Measurements from ENCODE around the gene PAK1IP1. TPM values are rescaled to one million over a fixed set of nuclear protein-coding genes. Genes with fewer than 3 reads are reported as not detected.
A peak's percentile ranks its signal among the peaks of the same experiment; 100 is the strongest.
"Not testable (repeated sequence)": the region's sequence is repeated elsewhere in the genome, so short reads cannot be mapped to it uniquely, and the experiment has no call there.

PAK1IP1 gene, protein sequence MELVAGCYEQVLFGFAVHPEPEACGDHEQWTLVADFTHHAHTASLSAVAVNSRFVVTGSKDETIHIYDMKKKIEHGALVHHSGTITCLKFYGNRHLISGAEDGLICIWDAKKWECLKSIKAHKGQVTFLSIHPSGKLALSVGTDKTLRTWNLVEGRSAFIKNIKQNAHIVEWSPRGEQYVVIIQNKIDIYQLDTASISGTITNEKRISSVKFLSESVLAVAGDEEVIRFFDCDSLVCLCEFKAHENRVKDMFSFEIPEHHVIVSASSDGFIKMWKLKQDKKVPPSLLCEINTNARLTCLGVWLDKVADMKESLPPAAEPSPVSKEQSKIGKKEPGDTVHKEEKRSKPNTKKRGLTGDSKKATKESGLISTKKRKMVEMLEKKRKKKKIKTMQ
- total RNA-seq: 39.1 TPM in 2 replicates

GRCh38 chr6:10694302-10695085 lies at the start of gene PAK1IP1, which contains the start of gene C6orf52:
Gene PAK1IP1, plus strand, starts transcription at chr6:10694972. Its CDS starts 14 bp downstream, at chr6:10694986.
Gene C6orf52, minus strand, starts transcription at chr6:10694616. Its CDS starts 7,066 bp downstream, at chr6:10687550.
- Mint-ChIP-seq H3K4me3 (peak within 1 kb of the TSS; percentile 87), H3K27ac (peak within 1 kb of the TSS; percentile 99), H3K4me1 (peaks cover 32% of the 10 kb centered on the region), H3K27me3 (no peaks in the 10 kb centered on the region), H3K9me3 (no peaks in the 10 kb centered on the region), H3K36me3 (ENCODE audit: low read depth) (peaks cover 31% of the 10 kb centered on the region)
- intact Hi-C loops (cut with micrococcal nuclease): loop anchor here (1.0 kb wide), 6 partner anchors 9 to 184 kb away; partner anchors contain the start of genes MAK, TMEM14B and TMEM14C
- DNase-seq: peak; percentile 98

DNA sequence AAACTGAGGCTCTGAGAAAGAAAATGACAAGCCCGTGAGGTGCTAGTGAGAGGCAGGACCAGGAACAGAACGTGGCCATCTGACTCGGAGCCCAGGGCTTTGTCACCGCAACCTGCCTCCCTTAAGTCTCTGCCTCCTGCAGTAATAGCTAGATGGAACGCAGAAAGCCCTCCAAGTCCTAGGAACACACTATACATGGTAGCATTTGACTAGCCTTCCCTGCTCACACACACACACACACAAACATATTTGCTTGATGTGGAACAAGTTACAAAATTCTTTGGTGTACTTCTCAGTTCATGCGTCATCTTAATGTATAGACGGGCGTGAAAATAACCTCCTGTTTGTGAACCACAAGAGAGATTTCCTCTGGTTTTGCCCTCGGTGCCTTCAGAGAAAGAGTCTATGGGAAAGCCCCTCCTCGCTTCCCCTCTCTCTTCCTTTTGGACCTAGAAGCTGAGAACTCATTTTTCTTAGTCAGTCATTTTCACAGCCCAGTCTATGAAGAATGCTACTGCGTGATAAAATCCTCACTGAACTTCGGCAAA lies 39.2 kb upstream of the PAK1IP1 start:
- H3K4me3 Mint-ChIP-seq: peak overlapping the region; percentile 63
- H3K4me1 Mint-ChIP-seq: peaks cover 16% of the 10 kb centered on the region
- H3K27ac Mint-ChIP-seq: peak overlapping the region; percentile 46
- peaks cover 29% of the 10 kb centered on the region for H3K27me3 Mint-ChIP-seq
- intact Hi-C loops (cut with micrococcal nuclease): loop anchor here (5.0 to 10.0 kb wide), 3 partner anchors 128 to 182 kb away; partner anchors contain the start of gene MAK
- peak; percentile 83 for DNase-seq
- H3K9me3 Mint-ChIP-seq: peaks cover 8% of the 10 kb centered on the region
- no peaks in the 10 kb centered on the region for H3K36me3 Mint-ChIP-seq (ENCODE audit: low read depth)

DNA sequence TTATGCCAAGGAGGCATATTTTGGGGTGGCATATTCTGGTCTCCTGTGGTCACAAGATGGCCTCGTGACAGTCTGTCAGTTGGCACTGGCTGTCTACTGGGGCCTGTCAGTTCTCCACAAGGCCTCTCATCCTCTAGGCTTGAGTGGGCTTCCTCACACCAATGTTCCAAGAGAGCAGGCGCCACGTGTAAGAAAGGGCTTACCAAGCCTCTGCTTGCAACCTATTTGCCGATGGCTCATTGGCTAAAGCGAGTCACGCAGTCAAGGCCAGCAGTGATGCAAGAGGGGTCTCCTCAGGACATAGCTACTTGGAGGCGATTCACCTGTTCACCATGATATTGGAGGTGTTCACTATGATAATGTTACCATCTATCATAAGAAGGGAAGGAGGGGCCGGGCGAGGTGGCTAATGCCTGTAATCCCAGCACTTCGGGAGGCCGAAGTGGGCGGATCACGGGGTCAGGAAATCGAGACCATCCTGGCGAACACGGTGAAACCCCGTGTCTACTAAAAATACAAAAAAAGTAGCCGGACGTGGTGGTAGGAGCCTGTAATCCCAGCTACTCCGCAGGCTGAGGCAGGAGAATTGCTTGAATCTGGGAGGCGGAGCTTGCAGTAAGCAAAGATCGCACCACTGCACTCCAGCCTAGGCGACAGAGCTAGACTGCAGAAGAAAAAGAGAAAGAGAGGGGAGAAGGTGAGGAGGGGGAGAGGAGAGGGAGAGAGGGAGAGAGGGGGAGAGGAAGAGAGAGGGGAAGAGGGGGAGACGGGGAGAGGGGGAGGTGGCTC lies 35.7 kb upstream of the PAK1IP1 start:
- no peak overlapping the region for H3K4me3 Mint-ChIP-seq
- peaks cover 16% of the 10 kb centered on the region for H3K4me1 Mint-ChIP-seq
- H3K36me3 Mint-ChIP-seq (ENCODE audit: low read depth): no peaks in the 10 kb centered on the region
- peaks cover 15% of the 10 kb centered on the region for H3K27me3 Mint-ChIP-seq
- H3K9me3 Mint-ChIP-seq: peaks cover 5% of the 10 kb centered on the region
- DNase-seq: no peak
- H3K27ac Mint-ChIP-seq: no peak overlapping the region
- intact Hi-C loops (cut with micrococcal nuclease): loop anchor here (5.0 to 10.0 kb wide), 3 partner anchors 132 to 178 kb away; partner anchors contain the start of gene MAK

GRCh38 chr6:10659699-10660348 lies 34.9 kb upstream of the PAK1IP1 start:
- no peak overlapping the region for H3K4me3 Mint-ChIP-seq
- intact Hi-C loops (cut with micrococcal nuclease): loop anchor here (5.0 to 10.0 kb wide), 3 partner anchors 133 to 177 kb away; partner anchors contain the start of gene MAK
- DNase-seq: no peak
- H3K27ac Mint-ChIP-seq: no peak overlapping the region
- peaks cover 19% of the 10 kb centered on the region for H3K27me3 Mint-ChIP-seq
- H3K36me3 Mint-ChIP-seq (ENCODE audit: low read depth): no peaks in the 10 kb centered on the region
- peaks cover 10% of the 10 kb centered on the region for H3K9me3 Mint-ChIP-seq
- H3K4me1 Mint-ChIP-seq: peaks cover 16% of the 10 kb centered on the region

DNA sequence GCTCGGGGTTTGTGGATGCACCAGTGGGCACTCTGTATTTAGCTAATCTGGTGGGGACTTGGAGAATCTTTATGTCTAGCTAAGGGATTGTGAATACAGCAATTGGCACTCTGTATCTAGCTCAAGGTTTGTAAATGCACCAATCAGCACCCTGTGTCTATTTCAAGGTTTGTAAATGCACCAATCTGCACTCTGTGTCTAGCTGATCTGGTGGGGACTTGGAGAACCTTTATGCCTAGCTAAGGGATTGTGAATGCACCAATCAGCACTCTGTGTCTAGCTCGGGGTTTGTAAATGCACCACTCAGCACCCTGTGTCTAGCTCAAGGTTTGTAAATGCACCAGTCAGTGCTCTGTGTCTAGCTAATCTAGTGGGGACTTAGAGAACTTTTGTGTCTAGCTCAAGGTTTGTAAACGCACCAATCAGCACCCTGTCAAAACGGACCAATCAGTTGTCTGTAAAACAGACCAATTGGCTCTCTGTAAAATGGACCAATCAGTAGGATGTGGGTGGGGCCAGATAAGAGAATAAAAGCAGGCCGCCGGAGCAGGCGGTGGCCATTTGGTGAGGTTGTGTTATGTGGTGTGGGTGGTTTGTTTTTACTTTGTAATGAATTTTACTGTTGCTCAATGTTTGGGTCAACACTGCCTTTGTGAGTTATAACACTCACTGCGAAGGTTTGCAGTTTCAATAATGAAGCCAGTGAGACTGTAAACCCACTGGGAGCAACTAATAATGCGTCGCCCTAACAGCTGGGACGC lies 34.2 kb upstream of the PAK1IP1 start:
- H3K4me1 Mint-ChIP-seq; intact Hi-C loops (cut with micrococcal nuclease); H3K36me3 Mint-ChIP-seq (ENCODE audit: low read depth); H3K4me3 Mint-ChIP-seq; DNase-seq; H3K27ac Mint-ChIP-seq: not testable (repeated sequence)
- peaks cover 13% of the 10 kb centered on the region for H3K27me3 Mint-ChIP-seq
- peaks cover 10% of the 10 kb centered on the region for H3K9me3 Mint-ChIP-seq

- Mint-ChIP-seq H3K27ac (no peak overlapping the region), H3K36me3 (ENCODE audit: low read depth) (no peaks in the 10 kb centered on the region), H3K27me3 (peaks cover 25% of the 10 kb centered on the region), H3K4me1 (peaks cover 4% of the 10 kb centered on the region), H3K9me3 (peaks cover 19% of the 10 kb centered on the region), H3K4me3 (no peak overlapping the region)
- DNase-seq: no peak
- intact Hi-C loops (cut with micrococcal nuclease): no loop called here
Measured at GRCh38 chr6:10662207-10662606, 32.6 kb upstream of the PAK1IP1 start.

DNA sequence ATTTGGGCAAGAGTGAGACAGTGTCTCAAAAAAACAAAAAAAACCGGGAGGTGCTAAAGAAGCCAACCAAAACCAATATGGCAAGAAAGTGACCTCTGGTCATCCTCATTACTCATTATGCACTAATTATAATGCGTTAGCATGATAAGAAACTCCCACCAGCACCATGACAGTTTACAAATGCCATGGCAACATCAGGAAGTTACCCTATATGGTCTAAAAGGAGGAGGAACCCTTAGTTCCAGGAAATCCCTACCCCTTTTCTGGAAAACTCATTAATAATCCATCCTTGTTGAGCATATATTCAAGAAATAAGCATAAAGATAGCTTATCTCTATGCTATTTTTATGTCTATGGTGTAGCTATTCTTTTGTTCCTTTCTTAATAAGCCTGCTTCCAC lies 32.0 kb upstream of the PAK1IP1 start:
- DNase-seq: no peak
- Mint-ChIP-seq H3K36me3 (ENCODE audit: low read depth) (no peaks in the 10 kb centered on the region), H3K27me3 (peaks cover 27% of the 10 kb centered on the region), H3K9me3 (peaks cover 19% of the 10 kb centered on the region), H3K4me1 (peaks cover 4% of the 10 kb centered on the region), H3K4me3 (no peak overlapping the region), H3K27ac (no peak overlapping the region)
- intact Hi-C loops (cut with micrococcal nuclease): no loop called here

- H3K4me1 Mint-ChIP-seq; H3K27ac Mint-ChIP-seq; intact Hi-C loops (cut with micrococcal nuclease); DNase-seq; H3K4me3 Mint-ChIP-seq; H3K36me3 Mint-ChIP-seq (ENCODE audit: low read depth): not testable (repeated sequence)
- H3K27me3 Mint-ChIP-seq: peaks cover 25% of the 10 kb centered on the region
- peaks cover 19% of the 10 kb centered on the region for H3K9me3 Mint-ChIP-seq
Measured at GRCh38 chr6:10665595-10665994, 29.2 kb upstream of the PAK1IP1 start.

DNA sequence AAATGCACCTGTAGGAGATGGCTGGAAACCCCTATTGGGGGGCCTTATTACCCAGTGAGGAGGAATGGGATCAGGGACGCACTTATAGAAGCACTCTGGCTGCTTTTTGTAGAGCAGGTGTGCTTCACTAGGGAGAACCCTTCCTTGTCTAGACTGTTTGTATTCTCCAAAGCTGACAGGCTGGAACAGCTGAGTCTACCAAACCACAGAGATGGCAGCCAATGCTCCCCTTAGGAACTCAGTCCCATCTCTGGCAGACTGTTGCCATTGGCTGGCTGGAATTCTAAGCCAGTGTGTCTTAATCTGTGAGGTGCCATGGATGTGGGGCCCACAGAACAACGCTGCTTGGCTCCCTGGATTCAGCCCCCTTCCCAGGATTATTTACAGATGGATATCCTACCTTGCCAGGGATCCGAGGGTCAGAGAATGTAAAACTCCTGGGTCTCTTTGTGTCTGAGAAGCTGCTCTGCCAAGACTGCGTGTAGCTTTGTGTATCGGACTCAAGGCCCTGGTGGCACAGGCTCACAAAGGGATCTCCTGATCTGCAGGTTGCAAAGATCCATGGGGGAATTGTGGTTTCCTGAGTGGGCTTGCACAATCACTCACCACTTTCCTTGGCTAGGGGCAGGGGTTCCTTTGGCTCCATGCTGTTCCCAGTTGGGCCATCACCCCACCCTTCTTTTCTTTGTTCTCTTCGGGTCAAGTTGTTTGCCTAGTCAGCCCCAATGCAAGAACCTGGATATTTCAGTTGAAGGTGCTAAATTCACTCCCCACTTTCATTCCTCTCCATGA lies 26.4 kb upstream of the PAK1IP1 start:
- H3K27ac Mint-ChIP-seq: no peak overlapping the region
- intact Hi-C loops (cut with micrococcal nuclease): no loop called here
- H3K4me3 Mint-ChIP-seq: no peak overlapping the region
- H3K9me3 Mint-ChIP-seq: peaks cover 16% of the 10 kb centered on the region
- H3K4me1 Mint-ChIP-seq: peaks cover 2% of the 10 kb centered on the region
- H3K27me3 Mint-ChIP-seq: peaks cover 31% of the 10 kb centered on the region
- DNase-seq: no peak
- no peaks in the 10 kb centered on the region for H3K36me3 Mint-ChIP-seq (ENCODE audit: low read depth)

GRCh38 chr6:10676403-10676802 lies 18.4 kb upstream of the PAK1IP1 start:
- no peak for DNase-seq
- H3K27ac Mint-ChIP-seq: no peak overlapping the region
- no peaks in the 10 kb centered on the region for H3K4me1 Mint-ChIP-seq
- peaks cover 10% of the 10 kb centered on the region for H3K27me3 Mint-ChIP-seq
- H3K4me3 Mint-ChIP-seq: no peak overlapping the region
- no peaks in the 10 kb centered on the region for H3K36me3 Mint-ChIP-seq (ENCODE audit: low read depth)
- peaks cover 13% of the 10 kb centered on the region for H3K9me3 Mint-ChIP-seq
- intact Hi-C loops (cut with micrococcal nuclease): no loop called here

- Mint-ChIP-seq H3K4me3 (no peak overlapping the region), H3K27ac (no peak overlapping the region), H3K9me3 (peaks cover 13% of the 10 kb centered on the region), H3K36me3 (ENCODE audit: low read depth) (no peaks in the 10 kb centered on the region), H3K4me1 (peaks cover 10% of the 10 kb centered on the region), H3K27me3 (peaks cover 4% of the 10 kb centered on the region)
- intact Hi-C loops (cut with micrococcal nuclease): no loop called here
- no peak for DNase-seq
Measured at GRCh38 chr6:10678456-10678855, 16.3 kb upstream of the PAK1IP1 start.

DNA sequence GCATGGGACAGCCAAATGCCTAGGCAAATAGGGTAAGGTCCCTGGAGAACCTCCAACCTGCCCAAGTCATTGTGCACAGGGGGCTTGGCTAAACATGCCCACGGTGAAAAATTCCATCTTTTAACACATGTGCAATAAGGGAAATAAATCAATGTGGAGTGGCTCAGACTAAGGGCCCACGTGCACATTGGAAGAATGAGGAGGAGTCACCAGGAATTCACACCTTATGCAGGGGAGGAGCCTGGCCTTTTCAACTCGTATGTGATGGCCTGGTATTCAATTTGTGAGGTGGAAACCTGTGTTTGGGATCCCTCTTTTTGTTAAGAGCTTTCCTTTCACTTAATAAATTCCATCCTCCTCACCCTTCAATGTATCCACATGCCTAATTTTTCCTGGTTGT lies 13.0 kb upstream of the PAK1IP1 start:
- Mint-ChIP-seq H3K4me1 (peaks cover 29% of the 10 kb centered on the region), H3K36me3 (ENCODE audit: low read depth) (no peaks in the 10 kb centered on the region), H3K27me3 (no peaks in the 10 kb centered on the region), H3K4me3 (no peak overlapping the region), H3K9me3 (peaks cover 2% of the 10 kb centered on the region), H3K27ac (no peak overlapping the region)
- intact Hi-C loops (cut with micrococcal nuclease): no loop called here
- no peak for DNase-seq
